Measurements from ENCODE around the gene PCDH9. TPM values are rescaled to one million over a fixed set of nuclear protein-coding genes. Genes with fewer than 3 reads are reported as not detected.

PCDH9 gene
- total RNA-seq, 1 experiment from 2014 or later = 5.8 TPM

DNA sequence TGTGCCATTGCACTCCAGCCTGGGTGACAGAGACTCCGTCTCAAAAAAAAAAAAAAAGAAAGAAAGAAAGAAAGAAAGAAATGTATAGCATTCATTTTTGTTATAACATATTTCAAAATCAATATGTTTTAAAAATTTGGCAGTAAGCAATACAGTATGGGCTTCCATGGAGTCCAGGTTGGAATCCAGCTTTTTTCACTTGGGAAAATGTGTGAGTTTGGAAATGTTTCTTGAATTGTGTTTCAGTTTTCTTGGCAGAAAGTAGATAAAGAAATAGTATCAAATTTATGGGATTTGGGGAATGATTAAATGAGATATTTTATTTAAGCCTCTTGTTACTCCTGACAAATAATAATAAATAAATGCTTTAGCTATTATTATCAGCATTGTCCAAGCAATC, 225.6 kb downstream of the PCDH9 start:
- Histone ChIP-seq H3K27me3 (replicated peaks; ENCODE audit: insufficient read depth, low read depth, low read length, poor library complexity) (peaks cover 85% of the 10 kb centered on the region), H3K27ac (ENCODE audit: low read depth, low read length, poor library complexity, severe bottlenecking) (no peak overlapping the region), H3K4me3 (ENCODE audit: low read depth, low read length, poor library complexity, severe bottlenecking) (no peak overlapping the region), H3K4me1 (ENCODE audit: insufficient read depth, low read length, poor library complexity, severe bottlenecking) (no peaks in the 10 kb centered on the region), H3K36me3 (ENCODE audit: insufficient read depth, low read length, poor library complexity, severe bottlenecking) (no peaks in the 10 kb centered on the region), H3K9me3 (ENCODE audit: low read depth, low read length, poor library complexity, severe bottlenecking) (no peaks in the 10 kb centered on the region)
- intact Hi-C loops (cut with micrococcal nuclease; ENCODE audit: unreplicated experiment) = no loop called here
- CTCF ChIA-PET = no interaction called here
- TF ChIP-seq CTCF (conservative IDR thresholded peaks at IDR 0.05; ENCODE audit: low read depth, low read length) (no peak), EZH2 (IDR thresholded peaks at IDR 0.05; ENCODE audit: borderline replicate concordance, low read depth, low read length, poor library complexity, severe bottlenecking) (no peak)
- BruUV-seq (replicated peaks) = no TSS peak
- POLR2A ChIA-PET (ENCODE audit: low non-redundant PET) = no interaction called here
- no peak for DNase-seq (ENCODE audit: low spot score)

GRCh38 chr13:67003743-67004142, 226.4 kb downstream of the PCDH9 start:
- H3K27ac ChIP-seq (ENCODE audit: low read depth, low read length, poor library complexity, severe bottlenecking) = no peak overlapping the region
- BruUV-seq (replicated peaks) = no TSS peak
- H3K27me3 ChIP-seq (replicated peaks; ENCODE audit: insufficient read depth, low read depth, low read length, poor library complexity) = peaks cover 83% of the 10 kb centered on the region
- TF ChIP-seq EZH2 (IDR thresholded peaks at IDR 0.05; ENCODE audit: borderline replicate concordance, low read depth, low read length, poor library complexity, severe bottlenecking) = no peak
- no peak for TF ChIP-seq CTCF (conservative IDR thresholded peaks at IDR 0.05; ENCODE audit: low read depth, low read length)
- ChIA-PET POLR2A (ENCODE audit: low non-redundant PET) (no interaction called here), CTCF (no interaction called here)
- intact Hi-C loops (cut with micrococcal nuclease; ENCODE audit: unreplicated experiment) = no loop called here
- no peaks in the 10 kb centered on the region for H3K4me1 ChIP-seq (ENCODE audit: insufficient read depth, low read length, poor library complexity, severe bottlenecking)
- DNase-seq (ENCODE audit: low spot score) = no peak
- no peak overlapping the region for H3K4me3 ChIP-seq (ENCODE audit: low read depth, low read length, poor library complexity, severe bottlenecking)
- H3K36me3 ChIP-seq (ENCODE audit: insufficient read depth, low read length, poor library complexity, severe bottlenecking) = no peaks in the 10 kb centered on the region
- no peaks in the 10 kb centered on the region for H3K9me3 ChIP-seq (ENCODE audit: low read depth, low read length, poor library complexity, severe bottlenecking)

DNA sequence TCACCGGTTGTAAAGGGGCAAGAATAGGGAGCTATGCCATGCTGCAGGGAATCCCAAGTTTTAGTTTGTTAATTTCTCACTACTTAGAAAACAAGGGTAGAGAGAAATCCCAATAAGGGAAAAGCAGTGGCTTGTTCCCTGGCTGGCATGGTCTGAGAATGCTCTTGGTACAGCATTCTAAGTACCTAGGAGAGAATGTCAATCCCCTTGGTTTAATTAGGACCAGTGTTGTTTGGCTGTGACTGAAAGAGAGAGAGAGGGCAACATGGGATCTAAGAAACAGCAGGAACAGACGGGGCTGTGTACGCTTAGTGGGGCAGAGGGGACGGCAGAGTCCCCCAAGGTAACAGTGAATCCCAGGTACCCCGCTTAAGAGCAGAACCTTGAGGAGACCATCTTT, 228.8 kb downstream of the PCDH9 start:
- Histone ChIP-seq H3K9me3 (ENCODE audit: low read depth, low read length, poor library complexity, severe bottlenecking) (no peaks in the 10 kb centered on the region), H3K36me3 (ENCODE audit: insufficient read depth, low read length, poor library complexity, severe bottlenecking) (no peaks in the 10 kb centered on the region), H3K4me1 (ENCODE audit: insufficient read depth, low read length, poor library complexity, severe bottlenecking) (no peaks in the 10 kb centered on the region), H3K27me3 (replicated peaks; ENCODE audit: insufficient read depth, low read depth, low read length, poor library complexity) (peaks cover 70% of the 10 kb centered on the region), H3K27ac (ENCODE audit: low read depth, low read length, poor library complexity, severe bottlenecking) (no peak overlapping the region), H3K4me3 (ENCODE audit: low read depth, low read length, poor library complexity, severe bottlenecking) (no peak overlapping the region)
- ChIA-PET POLR2A (ENCODE audit: low non-redundant PET) (no interaction called here), CTCF (no interaction called here)
- intact Hi-C loops (cut with micrococcal nuclease; ENCODE audit: unreplicated experiment) = no loop called here
- DNase-seq (ENCODE audit: low spot score) = no peak
- no peak for TF ChIP-seq EZH2 (IDR thresholded peaks at IDR 0.05; ENCODE audit: borderline replicate concordance, low read depth, low read length, poor library complexity, severe bottlenecking)
- no peak for TF ChIP-seq CTCF (conservative IDR thresholded peaks at IDR 0.05; ENCODE audit: low read depth, low read length)
- no TSS peak for BruUV-seq (replicated peaks)

Data from A673 (cell line).